ENCODE measurements around the gene KRTCAP2. TPM values are rescaled to one million over a fixed set of nuclear protein-coding genes. Genes with fewer than 3 reads are reported as not detected.
"Not testable (repeated sequence)": the region's sequence is repeated elsewhere in the genome, so short reads cannot be mapped to it uniquely, and the experiment has no call there.

KRTCAP2 gene
- polyA plus RNA-seq, 1 donor (not counting 4 experiments of a cell fraction or from before 2014, with no cell fraction given) = 127 TPM

GRCh38 chr1:155166051-155166470 is 7.0 kb downstream of the KRTCAP2 start:
- H3K27ac ChIP-seq (ENCODE audit: control insufficient read depth, insufficient read depth, low read length) = no peak overlapping the region
- H3K4me2 ChIP-seq (ENCODE audit: control insufficient read depth, extremely low read depth, insufficient read depth, low read depth, low read length) = no peak overlapping the region
- no peak for TF ChIP-seq EZH2 (IDR thresholded peaks at IDR 0.05; ENCODE audit: low read length)
- TF ChIP-seq, protein P1, sequence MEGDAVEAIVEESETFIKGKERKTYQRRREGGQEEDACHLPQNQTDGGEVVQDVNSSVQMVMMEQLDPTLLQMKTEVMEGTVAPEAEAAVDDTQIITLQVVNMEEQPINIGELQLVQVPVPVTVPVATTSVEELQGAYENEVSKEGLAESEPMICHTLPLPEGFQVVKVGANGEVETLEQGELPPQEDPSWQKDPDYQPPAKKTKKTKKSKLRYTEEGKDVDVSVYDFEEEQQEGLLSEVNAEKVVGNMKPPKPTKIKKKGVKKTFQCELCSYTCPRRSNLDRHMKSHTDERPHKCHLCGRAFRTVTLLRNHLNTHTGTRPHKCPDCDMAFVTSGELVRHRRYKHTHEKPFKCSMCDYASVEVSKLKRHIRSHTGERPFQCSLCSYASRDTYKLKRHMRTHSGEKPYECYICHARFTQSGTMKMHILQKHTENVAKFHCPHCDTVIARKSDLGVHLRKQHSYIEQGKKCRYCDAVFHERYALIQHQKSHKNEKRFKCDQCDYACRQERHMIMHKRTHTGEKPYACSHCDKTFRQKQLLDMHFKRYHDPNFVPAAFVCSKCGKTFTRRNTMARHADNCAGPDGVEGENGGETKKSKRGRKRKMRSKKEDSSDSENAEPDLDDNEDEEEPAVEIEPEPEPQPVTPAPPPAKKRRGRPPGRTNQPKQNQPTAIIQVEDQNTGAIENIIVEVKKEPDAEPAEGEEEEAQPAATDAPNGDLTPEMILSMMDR (optimal IDR thresholded peaks at IDR 0.05 in 1 of 3, IDR thresholded peaks at IDR 0.05 in 1 of 3, conservative IDR thresholded peaks at IDR 0.05 in 1 of 3; ENCODE audit: extremely low read depth in 1 of 3, insufficient read depth in 2 of 3, low read length in 3 of 3) = no peak
- no peak overlapping the region for H3K4me3 ChIP-seq (ENCODE audit: control insufficient read depth in 2 of 3, extremely low read depth in 1 of 3, insufficient read depth in 2 of 3, low read depth in 1 of 3, low read length in 3 of 3)
- H3K9me1 ChIP-seq (ENCODE audit: control insufficient read depth, extremely low read depth, insufficient read depth, low read length) = no peaks in the 10 kb centered on the region
- H3K27me3 ChIP-seq (ENCODE audit: control insufficient read depth, extremely low read depth, insufficient read depth, low read length) = no peaks in the 10 kb centered on the region
- no peaks in the 10 kb centered on the region for H4K20me1 ChIP-seq (ENCODE audit: control insufficient read depth, extremely low read depth, insufficient read depth, low read length)
- no peaks in the 10 kb centered on the region for H3K9me3 ChIP-seq (ENCODE audit: control insufficient read depth, low read depth, low read length)
- peaks cover 9 to 12% of the 10 kb centered on the region in 2 experiments for H3K36me3 ChIP-seq (ENCODE audit: control insufficient read depth in 2 of 2, extremely low read depth in 1 of 2, insufficient read depth in 2 of 2, low read length in 2 of 2)
- FAIRE-seq = no peak
- dilution Hi-C loops (cut with MboI; ENCODE audit: extremely low pct_ligation_motif_present, low sequenced_read_pairs) = no loop called here
- H3K79me2 ChIP-seq (ENCODE audit: control insufficient read depth, insufficient read depth, low read length) = no peaks in the 10 kb centered on the region
- no peak overlapping the region for H2AFZ ChIP-seq (ENCODE audit: control insufficient read depth, low read length)
- DNase-seq (ENCODE audit: low read depth, low spot score) = no peak
- H3K4me1 ChIP-seq (ENCODE audit: control insufficient read depth, extremely low read depth, insufficient read depth, low read length) = peaks cover 4% of the 10 kb centered on the region
- no peak overlapping the region for H3K9ac ChIP-seq (ENCODE audit: control insufficient read depth, extremely low read depth, insufficient read depth, low read length)

GRCh38 chr1:155164625-155165024 is 8.5 kb downstream of the KRTCAP2 start:
- DNase-seq (ENCODE audit: low read depth, low spot score); H2AFZ ChIP-seq (ENCODE audit: control insufficient read depth, low read length); H3K27ac ChIP-seq (ENCODE audit: control insufficient read depth, insufficient read depth, low read length); FAIRE-seq; H3K27me3 ChIP-seq (ENCODE audit: control insufficient read depth, extremely low read depth, insufficient read depth, low read length); H3K79me2 ChIP-seq (ENCODE audit: control insufficient read depth, insufficient read depth, low read length); H4K20me1 ChIP-seq (ENCODE audit: control insufficient read depth, extremely low read depth, insufficient read depth, low read length); H3K9ac ChIP-seq (ENCODE audit: control insufficient read depth, extremely low read depth, insufficient read depth, low read length); H3K4me3 ChIP-seq (ENCODE audit: control insufficient read depth in 2 of 3, extremely low read depth in 1 of 3, insufficient read depth in 2 of 3, low read depth in 1 of 3, low read length in 3 of 3); H3K36me3 ChIP-seq (ENCODE audit: control insufficient read depth in 2 of 2, extremely low read depth in 1 of 2, insufficient read depth in 2 of 2, low read length in 2 of 2); H3K4me1 ChIP-seq (ENCODE audit: control insufficient read depth, extremely low read depth, insufficient read depth, low read length); dilution Hi-C loops (cut with MboI; ENCODE audit: extremely low pct_ligation_motif_present, low sequenced_read_pairs); H3K4me2 ChIP-seq (ENCODE audit: control insufficient read depth, extremely low read depth, insufficient read depth, low read depth, low read length); H3K9me3 ChIP-seq (ENCODE audit: control insufficient read depth, low read depth, low read length); H3K9me1 ChIP-seq (ENCODE audit: control insufficient read depth, extremely low read depth, insufficient read depth, low read length): not testable (repeated sequence)

- H3K79me2 ChIP-seq (ENCODE audit: control insufficient read depth, insufficient read depth, low read length); H3K9ac ChIP-seq (ENCODE audit: control insufficient read depth, extremely low read depth, insufficient read depth, low read length); H3K27ac ChIP-seq (ENCODE audit: control insufficient read depth, insufficient read depth, low read length); H2AFZ ChIP-seq (ENCODE audit: control insufficient read depth, low read length); H3K9me3 ChIP-seq (ENCODE audit: control insufficient read depth, low read depth, low read length); H3K4me1 ChIP-seq (ENCODE audit: control insufficient read depth, extremely low read depth, insufficient read depth, low read length); H3K9me1 ChIP-seq (ENCODE audit: control insufficient read depth, extremely low read depth, insufficient read depth, low read length); H3K4me3 ChIP-seq (ENCODE audit: control insufficient read depth in 2 of 3, extremely low read depth in 1 of 3, insufficient read depth in 2 of 3, low read depth in 1 of 3, low read length in 3 of 3); FAIRE-seq; H3K27me3 ChIP-seq (ENCODE audit: control insufficient read depth, extremely low read depth, insufficient read depth, low read length); H4K20me1 ChIP-seq (ENCODE audit: control insufficient read depth, extremely low read depth, insufficient read depth, low read length); dilution Hi-C loops (cut with MboI; ENCODE audit: extremely low pct_ligation_motif_present, low sequenced_read_pairs); H3K36me3 ChIP-seq (ENCODE audit: control insufficient read depth in 2 of 2, extremely low read depth in 1 of 2, insufficient read depth in 2 of 2, low read length in 2 of 2); DNase-seq (ENCODE audit: low read depth, low spot score); H3K4me2 ChIP-seq (ENCODE audit: control insufficient read depth, extremely low read depth, insufficient read depth, low read depth, low read length): not testable (repeated sequence)
Measured at GRCh38 chr1:155163785-155164184, 9.3 kb downstream of the KRTCAP2 start.

- H3K27ac ChIP-seq (ENCODE audit: control insufficient read depth, insufficient read depth, low read length); H3K4me3 ChIP-seq (ENCODE audit: control insufficient read depth in 2 of 3, extremely low read depth in 1 of 3, insufficient read depth in 2 of 3, low read depth in 1 of 3, low read length in 3 of 3); DNase-seq (ENCODE audit: low read depth, low spot score); dilution Hi-C loops (cut with MboI; ENCODE audit: extremely low pct_ligation_motif_present, low sequenced_read_pairs); H3K79me2 ChIP-seq (ENCODE audit: control insufficient read depth, insufficient read depth, low read length); H3K9me1 ChIP-seq (ENCODE audit: control insufficient read depth, extremely low read depth, insufficient read depth, low read length); H3K9me3 ChIP-seq (ENCODE audit: control insufficient read depth, low read depth, low read length); H3K9ac ChIP-seq (ENCODE audit: control insufficient read depth, extremely low read depth, insufficient read depth, low read length); FAIRE-seq; H4K20me1 ChIP-seq (ENCODE audit: control insufficient read depth, extremely low read depth, insufficient read depth, low read length); H2AFZ ChIP-seq (ENCODE audit: control insufficient read depth, low read length); H3K27me3 ChIP-seq (ENCODE audit: control insufficient read depth, extremely low read depth, insufficient read depth, low read length); H3K4me1 ChIP-seq (ENCODE audit: control insufficient read depth, extremely low read depth, insufficient read depth, low read length); H3K4me2 ChIP-seq (ENCODE audit: control insufficient read depth, extremely low read depth, insufficient read depth, low read depth, low read length); H3K36me3 ChIP-seq (ENCODE audit: control insufficient read depth in 2 of 2, extremely low read depth in 1 of 2, insufficient read depth in 2 of 2, low read length in 2 of 2): not testable (repeated sequence)
Measured at GRCh38 chr1:155162631-155163030, 10.5 kb downstream of the KRTCAP2 start.

Measured in keratinocyte (primary cell).